Gastrocnemius medialis (tissue), 4 donors: Measurements from ENCODE around the gene ZFHX3. TPM values are rescaled to one million over a fixed set of nuclear protein-coding genes. Genes with fewer than 3 reads are reported as not detected.

Source experiments
- ATAC-seq, 2 donors: fragments of 150-250 bp; one replicate each; pipeline ENCODE4 v1.9.1; 2016
- DNase-seq, 2 donors: peaks; one replicate each; pipeline ENCODE4 v3.0.0-alpha.2; 2019
- H3K27ac ChIP-seq, 4 donors: fragments of 200-600 bp; sonication (generic); 1 replicate in 1 of 4; 2 replicates in 3 of 4; pipeline ENCODE4 v1.5.1; 2016 to 2018; ENCODE audit warnings: mild to moderate bottlenecking in 2 of 4, moderate library complexity in 1 of 4
- H3K27me3 ChIP-seq, 3 donors: fragments of 200-600 bp; sonication (generic) in 2 of 3; 1 replicate in 1 of 3; 2 replicates in 2 of 3; pipeline versions ENCODE4 v1.5.1 to v1.6.0; 2016 to 2019; ENCODE audit warnings: mild to moderate bottlenecking in 1 of 3, moderate library complexity in 1 of 3
- H3K36me3 ChIP-seq, 2 donors: fragments of 200-600 bp; sonication (generic) in 1 of 2; one replicate each; pipeline ENCODE4 v1.5.1; 2017 to 2018
- H3K4me1 ChIP-seq, 2 donors: fragments of 200-600 bp; sonication (generic) in 1 of 2; one replicate each; pipeline ENCODE4 v1.5.1; 2016 to 2017; ENCODE audit warnings: mild to moderate bottlenecking in 2 of 2
- H3K4me3 ChIP-seq, 4 donors: fragments of 200-600 bp; sonication (generic) in 3 of 4; 1 replicate in 1 of 4; 2 replicates in 3 of 4; pipeline ENCODE4 v1.5.1; 2016 to 2019; ENCODE audit warnings: mild to moderate bottlenecking in 2 of 4
- H3K9me3 ChIP-seq, 3 donors: fragments of 200-600 bp; sonication (generic) in 2 of 3; 1 replicate in 1 of 3; 2 replicates in 2 of 3; pipeline ENCODE4 v1.5.1; 2016 to 2019
- CTCF ChIP-seq, 5 experiments: fragments of 450-650 bp in 3 of 5; fragments of 200-600 bp in 2 of 5; sonication (generic) in 2 of 5; IDR thresholded peaks in 4 of 5; conservative IDR thresholded peaks in 1 of 5; 1 replicate in 4 of 5; 2 replicates in 1 of 5; pipeline ENCODE4 v1.5.1; 2016 to 2019; ENCODE audit warnings: antibody characterized with exemption in 5 of 5, mild to moderate bottlenecking in 3 of 5, moderate library complexity in 3 of 5
- POLR2A ChIP-seq, 2 donors: fragments of 450-650 bp; IDR thresholded peaks; one replicate each; pipeline ENCODE4 v1.6.1; 2017; ENCODE audit warnings: antibody characterized with exemption in 2 of 2, mild to moderate bottlenecking in 2 of 2, moderate library complexity in 2 of 2
- in situ Hi-C, 4 donors: fragments of 200-750 bp; cut with MboI; loops; one replicate each; pipeline versions ENCODE4 v1.15.0 to v1.8.0; 2017; ENCODE audit warnings: low sequenced_read_pairs in 4 of 4
- intact Hi-C: fragments of 100-400 bp; cut with DNase I; formaldehyde crosslinking; loops from one replicate; pipeline ENCODE4 v1.15.1; 2023; ENCODE audit warnings: low total_unique reads
- total RNA-seq, 4 donors: library from RNA; depleted of rRNA; stranded (reverse); fragments of >200 nt; gene quantifications; one replicate each; pipeline versions ENCODE4 v1.1.0 to v1.2.3, GENCODE V29; 2016

ZFHX3 gene
- total RNA-seq, 4 donors from 2014 or later: 14.0 to 28.5 (median 27.3) TPM

DNA sequence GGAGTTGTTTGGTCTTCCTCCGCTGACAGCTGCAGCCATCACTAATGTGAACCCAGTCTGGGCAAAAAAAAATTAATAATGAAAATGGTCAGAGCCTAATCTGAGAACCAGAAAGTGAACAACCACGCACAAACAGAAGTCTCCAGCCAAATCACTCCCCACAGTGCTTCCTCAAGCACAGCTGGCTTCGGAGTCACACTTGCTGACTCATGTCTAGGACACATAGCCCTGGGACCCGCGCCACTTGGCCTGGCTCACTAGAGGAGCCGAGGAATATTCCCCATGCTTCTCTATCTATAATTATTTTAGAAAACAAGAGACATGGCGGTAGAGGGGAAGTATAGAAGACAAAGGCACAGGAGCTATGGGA lies 109.1 kb downstream of the ZFHX3 start:
- intact Hi-C loops: loop anchor here (1.0 to 10.0 kb wide), 5 partner anchors 47 to 256 kb away; partner anchors contain the start of gene ZFHX3
- in situ Hi-C loops: no loop called here
- H3K27me3 ChIP-seq: no peaks in the 10 kb centered on the region
- H3K4me1 ChIP-seq: peaks cover 59 to 64% of the 10 kb centered on the region in 2 donors
- no peaks in the 10 kb centered on the region for H3K36me3 ChIP-seq
- no peaks in the 10 kb centered on the region for H3K9me3 ChIP-seq
- H3K4me3 ChIP-seq: peak overlapping the region; percentile 31 to 47 (median 36)
- DNase-seq (peak; percentile 90 to 93), ATAC-seq (peak; percentile 87)
- H3K27ac ChIP-seq: peak overlapping the region; percentile 85 to 95 (median 88)
- TF ChIP-seq CTCF (IDR thresholded peaks at IDR 0.05 in 4 of 5, conservative IDR thresholded peaks at IDR 0.05 in 1 of 5): no peak
- TF ChIP-seq POLR2A (IDR thresholded peaks at IDR 0.05): peak in 1 of 2 donors; percentile 34

GRCh38 chr16:72937916-72938794 lies 109.8 kb downstream of the ZFHX3 start:
- H3K27me3 ChIP-seq: no peaks in the 10 kb centered on the region

GRCh38 chr16:72937360-72937759 lies 110.6 kb downstream of the ZFHX3 start:
- no peaks in the 10 kb centered on the region for H3K36me3 ChIP-seq
- H3K27ac ChIP-seq: peak overlapping the region; percentile 85 to 95 (median 88)
- H3K4me1 ChIP-seq: peaks cover 59 to 64% of the 10 kb centered on the region in 2 donors
- no peak for ATAC-seq
- no peaks in the 10 kb centered on the region for H3K9me3 ChIP-seq
- intact Hi-C loops (loop anchor here (10.0 kb wide), 1 partner anchor 257 kb away; no protein-coding TSS in a partner anchor), in situ Hi-C loops (no loop called here)
- no peaks in the 10 kb centered on the region for H3K27me3 ChIP-seq
- TF ChIP-seq CTCF (IDR thresholded peaks at IDR 0.05 in 4 of 5, conservative IDR thresholded peaks at IDR 0.05 in 1 of 5) (no peak), POLR2A (IDR thresholded peaks at IDR 0.05) (no peak)
- no peak overlapping the region for H3K4me3 ChIP-seq
- DNase-seq: no peak

More at GRCh38 chr16:72937916-72938794, 109.8 kb downstream of the ZFHX3 start:
- TF ChIP-seq POLR2A (IDR thresholded peaks at IDR 0.05) (no peak), CTCF (IDR thresholded peaks at IDR 0.05 in 4 of 5, conservative IDR thresholded peaks at IDR 0.05 in 1 of 5) (no peak)
- Histone ChIP-seq H3K27ac (peak overlapping the region; percentile 85 to 95 (median 88)), H3K36me3 (no peaks in the 10 kb centered on the region), H3K9me3 (no peaks in the 10 kb centered on the region), H3K4me3 (peak overlapping the region; percentile 31 to 47 (median 36)), H3K4me1 (peaks cover 59 to 64% of the 10 kb centered on the region in 2 donors)
- intact Hi-C loops: loop anchor here (2.0 to 10.0 kb wide), 4 partner anchors 75 to 257 kb away; partner anchors contain the start of gene ZFHX3
- in situ Hi-C loops: no loop called here
- ATAC-seq (peak in 1 of 2 donors; percentile 10), DNase-seq (peak in 1 of 2 donors; percentile 49)

GRCh38 chr16:72936408-72936807 lies 111.5 kb downstream of the ZFHX3 start:
- H3K27ac ChIP-seq: peak overlapping the region; percentile 85 to 95 (median 88)
- no peaks in the 10 kb centered on the region for H3K27me3 ChIP-seq
- ATAC-seq (no peak), DNase-seq (peak in 1 of 2 donors; percentile 14)
- TF ChIP-seq POLR2A (IDR thresholded peaks at IDR 0.05) (no peak), CTCF (IDR thresholded peaks at IDR 0.05 in 4 of 5, conservative IDR thresholded peaks at IDR 0.05 in 1 of 5) (no peak)
- H3K36me3 ChIP-seq: no peaks in the 10 kb centered on the region
- intact Hi-C loops (loop anchor here (10.0 kb wide), 1 partner anchor 258 kb away; no protein-coding TSS in a partner anchor), in situ Hi-C loops (no loop called here)
- no peaks in the 10 kb centered on the region for H3K9me3 ChIP-seq
- H3K4me1 ChIP-seq: peaks cover 67 to 70% of the 10 kb centered on the region in 2 donors
- no peak overlapping the region for H3K4me3 ChIP-seq
